GM12865 (cell line): ENCODE data around the gene ATG9B.

Experiments used
- DNase-seq: peaks from one replicate; pipeline ENCODE4 v3.0.0; 2010; ENCODE audit warnings: low read depth
- H3K4me3 ChIP-seq: 2 replicates; pipeline ENCODE4 v1.5.1; 2011; ENCODE audit warnings: mild to moderate bottlenecking, low read depth, low read length, control low read depth
- TF ChIP-seq, protein P1 (sequence below): IDR thresholded peaks from 2 replicates; pipeline ENCODE4 v1.5.1; 2011; ENCODE audit warnings: low read length, control low read depth, low read depth, inconsistent platforms; ENCODE audit not compliant: insufficient read depth; ENCODE audit errors: missing control alignments

ATG9B gene

DNA sequence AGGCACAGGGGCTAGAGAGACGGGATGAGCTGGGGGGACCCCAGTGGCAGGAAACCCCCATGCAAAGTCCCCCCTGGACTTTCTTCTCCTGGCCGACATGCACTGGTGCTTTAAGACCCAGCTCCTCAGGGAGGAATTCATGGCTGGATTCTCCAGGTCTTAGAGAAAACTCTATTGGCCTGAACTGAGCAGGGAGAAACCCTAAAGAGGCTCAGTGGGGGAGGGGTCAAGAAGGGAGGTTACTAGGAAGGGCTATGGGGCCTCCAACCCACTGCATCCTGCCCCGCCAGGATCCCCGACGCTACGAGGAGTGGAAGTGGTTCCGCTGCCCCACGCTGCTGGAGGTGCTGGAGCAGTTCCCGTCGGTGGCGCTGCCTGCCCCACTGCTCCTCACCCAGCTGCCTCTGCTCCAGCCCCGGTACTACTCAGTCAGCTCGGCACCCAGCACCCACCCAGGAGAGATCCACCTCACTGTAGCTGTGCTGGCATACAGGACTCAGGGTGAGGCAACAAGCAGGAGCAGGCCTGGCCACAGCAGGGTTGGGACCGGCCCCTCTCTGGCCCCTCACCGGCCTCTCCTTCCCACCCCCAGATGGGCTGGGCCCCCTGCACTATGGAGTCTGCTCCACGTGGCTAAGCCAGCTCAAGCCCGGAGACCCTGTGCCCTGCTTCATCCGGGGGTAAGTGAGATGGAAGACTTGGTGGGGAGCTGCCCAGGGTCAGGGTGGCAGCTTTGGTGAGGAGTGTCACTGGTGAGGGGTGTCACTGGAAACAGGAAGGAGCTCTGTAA lies 13.8 kb downstream of the ATG9B start:
- no peak for DNase-seq
- H3K4me3 ChIP-seq: no peak overlapping the region
- TF ChIP-seq, protein P1, sequence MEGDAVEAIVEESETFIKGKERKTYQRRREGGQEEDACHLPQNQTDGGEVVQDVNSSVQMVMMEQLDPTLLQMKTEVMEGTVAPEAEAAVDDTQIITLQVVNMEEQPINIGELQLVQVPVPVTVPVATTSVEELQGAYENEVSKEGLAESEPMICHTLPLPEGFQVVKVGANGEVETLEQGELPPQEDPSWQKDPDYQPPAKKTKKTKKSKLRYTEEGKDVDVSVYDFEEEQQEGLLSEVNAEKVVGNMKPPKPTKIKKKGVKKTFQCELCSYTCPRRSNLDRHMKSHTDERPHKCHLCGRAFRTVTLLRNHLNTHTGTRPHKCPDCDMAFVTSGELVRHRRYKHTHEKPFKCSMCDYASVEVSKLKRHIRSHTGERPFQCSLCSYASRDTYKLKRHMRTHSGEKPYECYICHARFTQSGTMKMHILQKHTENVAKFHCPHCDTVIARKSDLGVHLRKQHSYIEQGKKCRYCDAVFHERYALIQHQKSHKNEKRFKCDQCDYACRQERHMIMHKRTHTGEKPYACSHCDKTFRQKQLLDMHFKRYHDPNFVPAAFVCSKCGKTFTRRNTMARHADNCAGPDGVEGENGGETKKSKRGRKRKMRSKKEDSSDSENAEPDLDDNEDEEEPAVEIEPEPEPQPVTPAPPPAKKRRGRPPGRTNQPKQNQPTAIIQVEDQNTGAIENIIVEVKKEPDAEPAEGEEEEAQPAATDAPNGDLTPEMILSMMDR: no peak

DNA sequence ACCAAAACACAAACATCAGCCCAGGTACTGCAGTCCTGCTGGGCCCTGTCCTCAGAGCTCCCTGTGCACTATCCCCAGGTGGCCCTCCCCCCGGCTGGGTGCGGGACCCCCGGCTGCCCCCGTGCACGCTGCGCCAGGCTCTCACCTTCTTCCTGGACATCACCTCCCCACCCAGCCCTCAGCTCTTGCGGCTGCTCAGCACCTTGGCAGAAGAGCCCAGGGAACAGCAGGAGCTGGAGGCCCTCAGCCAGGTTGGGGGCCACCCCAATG lies 14.3 kb downstream of the ATG9B start:
- DNase-seq: no peak
- no peak overlapping the region for H3K4me3 ChIP-seq
- TF ChIP-seq, protein P1: no peak

DNA sequence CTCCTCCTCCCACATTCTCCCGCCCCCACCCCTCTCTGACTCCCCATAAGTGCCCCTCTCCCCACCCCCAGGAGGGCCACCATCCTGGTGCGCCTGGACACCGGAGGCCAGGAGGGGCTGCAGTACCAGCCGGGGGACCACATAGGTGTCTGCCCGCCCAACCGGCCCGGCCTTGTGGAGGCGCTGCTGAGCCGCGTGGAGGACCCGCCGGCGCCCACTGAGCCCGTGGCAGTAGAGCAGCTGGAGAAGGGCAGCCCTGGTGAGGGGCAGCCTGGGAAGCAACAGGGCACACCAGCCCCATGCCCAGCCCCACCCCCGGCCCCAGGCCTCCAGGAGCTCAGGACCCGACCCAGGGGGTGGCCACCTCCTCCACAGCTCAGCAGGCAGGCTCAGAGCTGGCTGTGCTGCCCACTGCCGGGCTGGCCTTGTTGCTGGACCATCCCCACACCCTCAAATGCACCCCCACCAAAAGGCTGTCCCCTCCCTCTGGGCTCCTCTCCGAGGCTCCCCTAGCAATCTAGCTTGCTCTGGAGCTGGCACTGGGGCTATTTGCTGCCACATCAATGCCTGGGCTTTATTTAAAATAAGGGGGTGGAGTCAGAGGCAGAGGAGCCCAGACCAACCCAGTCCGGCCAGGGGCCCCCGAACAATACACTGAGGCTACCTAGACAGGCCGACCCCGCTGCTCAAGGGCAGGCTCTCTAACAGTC lies 14.8 kb downstream of the ATG9B start:
- TF ChIP-seq, protein P1: no peak
- no peak for DNase-seq

DNA sequence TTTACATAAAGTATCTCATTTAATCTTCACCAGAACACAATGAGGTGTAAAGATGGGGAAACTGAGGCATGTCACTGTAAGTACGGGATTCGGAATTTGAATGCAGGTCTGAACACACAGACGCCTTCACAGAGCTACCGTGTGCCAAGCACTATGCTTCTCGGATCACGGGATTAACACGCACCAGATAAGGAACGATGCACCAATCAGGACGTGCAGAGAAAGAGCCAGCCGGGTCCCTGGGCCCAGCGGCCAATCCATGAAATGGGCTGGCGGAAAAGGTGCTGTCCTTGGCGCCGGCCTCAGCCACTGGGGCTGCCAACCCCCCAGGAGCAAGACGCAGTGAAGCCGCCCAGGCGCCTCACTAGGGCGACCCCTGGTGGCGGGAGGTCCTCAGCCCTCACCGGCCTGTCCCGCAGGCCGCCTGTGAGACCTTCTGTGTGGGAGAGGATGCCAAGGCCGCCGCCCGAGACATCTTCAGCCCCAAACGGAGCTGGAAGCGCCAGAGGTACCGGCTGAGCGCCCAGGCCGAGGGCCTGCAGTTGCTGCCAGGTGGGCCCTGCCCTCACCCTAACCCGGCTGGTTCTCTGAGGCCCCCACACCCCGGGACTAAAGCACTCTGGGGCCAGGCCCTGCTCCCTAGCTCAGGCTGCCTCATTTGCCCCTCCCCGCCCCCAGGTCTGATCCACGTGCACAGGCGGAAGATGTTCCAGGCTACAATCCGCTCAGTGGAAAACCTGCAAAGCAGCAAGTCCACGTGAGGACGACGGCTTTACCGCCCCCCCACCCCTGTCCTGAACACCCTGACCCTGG lies 15.6 kb downstream of the ATG9B start:
- TF ChIP-seq, protein P1: peak; percentile 78
- peak overlapping the region; percentile 12 for H3K4me3 ChIP-seq
- peak; percentile 80 for DNase-seq

More for the DNA sequence above, 14.8 kb downstream of the ATG9B start:
- H3K4me3 ChIP-seq: no peak overlapping the region

DNA sequence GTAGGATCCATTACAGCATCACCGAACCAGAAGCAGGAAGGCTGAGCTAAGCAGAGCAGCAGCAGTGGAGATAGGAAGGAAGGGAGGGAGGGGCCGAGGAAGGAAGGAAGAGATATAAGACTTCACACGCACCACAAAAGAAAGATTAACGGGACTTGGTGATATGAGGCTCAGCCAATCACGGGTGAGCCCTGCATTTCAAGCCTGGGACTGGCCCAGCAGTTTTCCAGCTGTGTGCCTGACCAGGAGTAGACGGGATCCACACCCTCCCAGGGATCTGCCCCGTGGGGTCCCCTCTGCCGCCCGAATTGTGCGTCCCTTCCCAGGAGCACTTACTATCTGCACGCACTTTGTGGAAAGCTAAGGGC lies 16.2 kb downstream of the ATG9B start:
- DNase-seq: no peak
- TF ChIP-seq, protein P1: no peak
- no peak overlapping the region; the same call in 1 of the 2 replicates for H3K4me3 ChIP-seq

DNA sequence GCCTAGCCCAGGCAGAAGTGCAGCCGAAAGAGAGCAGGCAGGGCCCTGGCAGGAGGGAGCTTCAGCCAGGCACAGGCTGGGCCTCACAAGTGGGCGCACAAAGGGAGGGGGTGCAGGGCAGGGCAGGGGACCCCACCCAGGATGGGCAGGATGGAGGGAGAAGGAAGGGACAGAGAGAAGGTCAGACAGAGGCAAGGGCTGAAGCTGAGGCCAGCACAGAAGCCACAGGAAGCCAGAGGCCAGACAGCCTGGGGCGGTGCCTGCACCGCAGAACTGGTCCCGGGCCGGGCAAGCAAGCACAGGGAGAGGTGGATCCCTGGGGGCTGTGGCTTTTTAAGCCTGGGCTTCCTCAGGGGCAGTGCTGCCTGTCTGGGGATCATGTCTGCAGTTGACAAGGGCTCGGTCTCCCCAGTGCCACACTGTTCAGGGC lies 16.8 kb downstream of the ATG9B start:
- TF ChIP-seq, protein P1: no peak
- no peak overlapping the region for H3K4me3 ChIP-seq
- DNase-seq: no peak
